HepG2 (cell line): ENCODE measurements around the gene SERPIND1. TPM values are rescaled to one million over a fixed set of nuclear protein-coding genes. Genes with fewer than 3 reads are reported as not detected.

ENCODE experiments used
- ATAC-seq: fragments of 200-7000 bp; cut with Tn5 transposase; 3 replicates; pipeline ENCODE4 v1.9.1; 2020; ENCODE audit warnings: mild to moderate bottlenecking, moderate library complexity
- BruUV-seq: library from RNA; stranded (reverse); fragments of 400-500 nt; replicated peaks from 2 replicates; lab custom pipeline; 2021; lab: Mats Ljungman, UMichigan
- CTCF ChIA-PET: fragments of 300-600 bp; formaldehyde crosslinking; extraction: SDS; loops from one replicate; lab custom pipeline; 2021; ENCODE audit warnings: low total read pairs, inconsistent platforms, low intra/inter-chr PET ratio; lab: Yijun Ruan, JAX
- POLR2A ChIA-PET: fragments of 350-600 bp; sonication (Branson Sonifier 250); formaldehyde crosslinking; loops from one replicate; lab custom pipeline; 2020; ENCODE audit warnings: antibody characterized with exemption, inconsistent platforms; lab: Yijun Ruan, JAX
- DNase-seq: peaks from one replicate; pipeline ENCODE4 v3.0.0-alpha.2; 2015; ENCODE audit warnings: low spot score
- FAIRE-seq: peaks from 3 replicates; lab custom pipeline; 2011; peaks lifted over from hg19 to GRCh38; lab: Jason Lieb, UNC
- H2AFZ ChIP-seq: one replicate; pipeline ENCODE4 v1.6.1; 2011; ENCODE audit warnings: low read length, inconsistent platforms
- H3K27ac ChIP-seq: fragments of 300-600 bp; 3 replicates; pipeline ENCODE4 v1.8.0; 2011; ENCODE audit warnings: mixed run types, mild to moderate bottlenecking, mixed read lengths, low read length, inconsistent platforms; ENCODE audit not compliant: insufficient read depth; ENCODE audit errors: extremely low read length
- H3K27me3 ChIP-seq, 2 experiments: fragments of 200-600 bp in 1 of 2; 2 replicates in 1 of 2; 3 replicates in 1 of 2; pipeline versions ENCODE4 v1.6.0 to v1.8.0; 2011; ENCODE audit warnings: low read length in 2 of 2, mild to moderate bottlenecking in 2 of 2, moderate library complexity in 2 of 2, inconsistent platforms in 1 of 2; ENCODE audit not compliant: insufficient read depth in 2 of 2, control insufficient read depth in 1 of 2
- H3K36me3 ChIP-seq, 2 experiments: fragments of 200-600 bp in 1 of 2; replicated peaks in 1 of 2; 2 replicates in 1 of 2; 3 replicates in 1 of 2; pipeline versions ENCODE4 v1.5.1 to v1.8.0; 2011; ENCODE audit warnings: low read length in 2 of 2, inconsistent platforms in 1 of 2; ENCODE audit not compliant: insufficient read depth in 2 of 2, control insufficient read depth in 1 of 2
- H3K4me1 ChIP-seq: 2 replicates; pipeline ENCODE4 v1.5.1; 2012; ENCODE audit warnings: low read length, inconsistent platforms; ENCODE audit not compliant: insufficient read depth
- H3K4me2 ChIP-seq: 2 replicates; pipeline ENCODE4 v1.6.0; 2011; ENCODE audit warnings: low read depth, low read length, inconsistent platforms
- H3K4me3 ChIP-seq, 3 experiments: fragments of 200-600 bp in 1 of 3; sonication (generic), shearing (Covaris generic) in 1 of 3; replicated peaks in 1 of 3; 2 replicates each; pipeline ENCODE4 v1.5.1; 2011 to 2016; ENCODE audit warnings: low read length in 3 of 3, inconsistent platforms in 2 of 3, low read depth in 2 of 3, mild to moderate bottlenecking in 2 of 3, control low read depth in 1 of 3, mixed read lengths in 1 of 3; ENCODE audit not compliant: insufficient read depth in 1 of 3
- H3K79me2 ChIP-seq: one replicate; pipeline ENCODE4 v1.6.1; 2011; ENCODE audit warnings: low read length, inconsistent platforms; ENCODE audit not compliant: insufficient read depth
- H3K9ac ChIP-seq: 2 replicates; pipeline ENCODE4 v1.6.0; 2011; ENCODE audit warnings: mild to moderate bottlenecking, low read depth, low read length, inconsistent platforms; ENCODE audit not compliant: insufficient read depth
- H3K9me3 ChIP-seq: 2 replicates; pipeline ENCODE4 v1.5.1; 2012; ENCODE audit warnings: mild to moderate bottlenecking, low read length
- H4K20me1 ChIP-seq: 2 replicates; pipeline ENCODE4 v1.6.0; 2011; ENCODE audit warnings: inconsistent platforms, mild to moderate bottlenecking, low read length, moderate library complexity; ENCODE audit not compliant: insufficient read depth
- HMGA1 ChIP-seq: sonication (generic); formaldehyde crosslinking; conservative IDR thresholded peaks from 2 replicates; pipeline ENCODE4 v1.4.0; 2020; ENCODE audit warnings: missing genetic modification reagents
- HOXA3 ChIP-seq: sonication (generic); formaldehyde crosslinking; IDR thresholded peaks from 2 replicates; pipeline ENCODE4 v1.5.0; 2020; ENCODE audit warnings: missing genetic modification reagents
- SNAPC2 ChIP-seq: sonication (generic); formaldehyde crosslinking; IDR thresholded peaks from 2 replicates; pipeline ENCODE4 v1.8.1; 2022; ENCODE audit warnings: mild to moderate bottlenecking, missing genetic modification reagents
- WGBS: methylation state at CpG from one replicate; pipeline ENCODE4 v1.1.6; 2017; ENCODE audit warnings: low lambda C conversion rate; 5-methylcytosine and 5-hydroxymethylcytosine counted together
- in situ Hi-C: cut with HindIII; loops from 2 replicates; pipeline ENCODE4 v1.10.0; 2017; ENCODE audit warnings: low pct_unique_long_range_greater_than_20kb; ENCODE audit not compliant: extremely low pct_ligation_motif_present
- intact Hi-C: fragments of 100-400 bp; cut with micrococcal nuclease; formaldehyde crosslinking; loops from one replicate; pipeline ENCODE4 v1.10.0; 2022; ENCODE audit not compliant: unreplicated experiment
- polyA plus RNA-seq, 8 experiments: library from polyadenylated mRNA; depleted of rRNA in 3 of 8; stranded (reverse) in 7 of 8; unstranded in 1 of 8; fragments of >200 nt; fragmentation: Illumina TruSeq in 4 of 8; extraction: Trizol in 4 of 8; gene quantifications; 2 replicates each; pipeline versions ENCODE4 v1.2.1 to v1.2.3, GENCODE V29; 2011 to 2016; ENCODE audit warnings: low read depth in 4 of 8, missing spikeins in 1 of 8, mixed read lengths in 1 of 8; ENCODE audit not compliant: insufficient read depth in 1 of 8
- total RNA-seq, 5 experiments: library from RNA; depleted of rRNA; stranded (reverse); fragments of >200 nt; fragmentation: Illumina TruSeq; extraction: Trizol; gene quantifications; 2 replicates each; pipeline ENCODE4 v1.2.3, GENCODE V29; 2016; ENCODE audit warnings: low read depth in 1 of 5

SERPIND1 gene
- total and polyA plus RNA-seq, 2 of the 13 experiments (the other 11 are each of a cell fraction or from before 2014, with no cell fraction given): 111 to 350 TPM

GRCh38 chr22:20752104-20752741 lies 21.7 kb upstream of the SERPIND1 start:
- Histone ChIP-seq H3K79me2 (no peaks in the 10 kb centered on the region), H3K27me3 (no peaks in the 10 kb centered on the region), H3K36me3 (peaks cover 2 to 36% of the 10 kb centered on the region in 2 experiments; a peak in 3 of 5 replicates), H3K9ac (no peak overlapping the region), H2AFZ (no peak overlapping the region), H3K4me1 (no peaks in the 10 kb centered on the region), H3K27ac (no peak overlapping the region), H3K4me2 (no peak overlapping the region), H3K4me3 (no peak overlapping the region), H4K20me1 (no peaks in the 10 kb centered on the region), H3K9me3 (no peaks in the 10 kb centered on the region)
- ATAC-seq (no peak), FAIRE-seq (no peak), DNase-seq (no peak)
- TF ChIP-seq HMGA1 (CRISPR knock-in tag): no peak
- intact Hi-C loops (no loop called here), in situ Hi-C loops (no loop called here)
- POLR2A ChIA-PET: no interaction called here
- CTCF ChIA-PET: no interaction called here
- no TSS peak for BruUV-seq
- 89% methylated on average over 1 of the region's 7 CpGs for WGBS

GRCh38 chr22:20752873-20753272 lies 21.0 kb upstream of the SERPIND1 start:
- CTCF ChIA-PET: no interaction called here
- TF ChIP-seq HOXA3 (CRISPR knock-in tag): no peak
- TF ChIP-seq SNAPC2 (CRISPR knock-in tag): no peak
- Histone ChIP-seq H3K9me3 (no peaks in the 10 kb centered on the region), H3K27ac (no peak overlapping the region), H3K4me2 (no peak overlapping the region), H3K9ac (no peak overlapping the region), H4K20me1 (no peaks in the 10 kb centered on the region), H3K36me3 (peaks cover 2 to 34% of the 10 kb centered on the region in 2 experiments; a peak in 3 of 5 replicates), H3K27me3 (no peaks in the 10 kb centered on the region), H3K4me3 (no peak overlapping the region), H2AFZ (no peak overlapping the region), H3K4me1 (no peaks in the 10 kb centered on the region), H3K79me2 (no peaks in the 10 kb centered on the region)
- intact Hi-C loops (no loop called here), in situ Hi-C loops (no loop called here)
- DNase-seq: no peak
- POLR2A ChIA-PET: no interaction called here
- no TSS peak for BruUV-seq
- FAIRE-seq: no peak
- 96% methylated on average over 10 of the region's 10 CpGs for WGBS
- ATAC-seq: no peak
